ENCODE measurements around the gene MZT1. TPM values are rescaled to one million over a fixed set of nuclear protein-coding genes. Genes with fewer than 3 reads are reported as not detected.
A peak's percentile ranks its signal among the peaks of the same experiment; 100 is the strongest.
"Not testable (repeated sequence)": the region's sequence is repeated elsewhere in the genome, so short reads cannot be mapped to it uniquely, and the experiment has no call there.

The MZT1 gene, protein sequence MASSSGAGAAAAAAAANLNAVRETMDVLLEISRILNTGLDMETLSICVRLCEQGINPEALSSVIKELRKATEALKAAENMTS
- total RNA-seq (2014; rRNA removed; shearing (Covaris generic)): 21.5 and 25.3 TPM in 2 replicates
- 20.4 and 26.1 TPM in 2 replicates for polyA plus RNA-seq (2015; cell fraction: cytosol; rRNA removed)
- 6.1 and 7.8 TPM in 2 replicates for polyA plus RNA-seq (2015; cell fraction: nucleus; rRNA removed)

DNA sequence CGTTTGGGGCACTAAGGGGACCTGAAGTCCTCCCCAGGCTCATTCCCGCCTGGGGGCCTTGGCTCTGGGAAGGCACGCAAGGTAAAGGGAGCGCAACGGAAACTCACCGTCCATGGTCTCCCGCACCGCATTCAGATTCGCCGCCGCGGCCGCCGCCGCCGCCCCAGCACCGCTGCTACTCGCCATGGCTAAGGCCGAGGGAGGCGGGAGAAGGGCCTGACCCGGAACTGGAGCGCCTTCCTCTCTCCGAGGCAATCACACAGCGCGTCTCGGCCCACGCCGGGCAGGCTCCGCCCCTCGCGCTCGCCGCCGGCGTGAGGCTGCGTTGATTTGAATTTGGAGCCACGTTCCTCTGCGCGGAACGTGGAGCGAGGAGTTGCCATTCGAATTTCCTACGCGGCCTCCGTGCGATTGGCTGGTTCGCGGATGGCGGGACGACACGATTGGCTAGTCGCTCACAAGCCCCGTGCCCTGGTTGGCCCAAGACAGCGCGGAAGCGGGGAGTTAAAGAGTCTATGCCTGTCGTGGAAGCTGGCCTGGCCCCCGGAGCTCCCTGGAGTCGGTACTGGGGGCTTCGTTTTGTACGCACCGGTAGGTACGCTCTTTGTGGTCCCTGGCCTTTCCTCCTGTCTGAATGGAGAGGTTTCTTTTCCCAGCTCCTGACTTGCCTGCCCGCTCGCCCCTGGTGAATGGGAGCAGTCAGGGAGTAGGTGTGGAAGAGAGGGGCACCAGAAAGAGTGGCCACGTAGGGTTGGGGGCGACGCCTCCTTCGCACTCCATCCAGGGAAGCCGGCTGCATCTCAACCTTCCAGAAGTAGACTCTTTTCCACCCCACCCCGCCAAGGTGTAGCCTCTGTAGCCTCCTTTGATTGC, at the start of gene MZT1, which contains the start of gene BORA:
Gene MZT1, minus strand, starts transcription at position 213 of the 873 bp plus-strand sequence. Its CDS starts 27 bp downstream, at position 186.
Gene BORA, plus strand, starts transcription at position 507 of the 873 bp plus-strand sequence. CDS start 1,018 bp downstream, outside the sequence.
- DNase-seq (ENCODE audit: low read depth, low spot score): peak; percentile 98
- in situ Hi-C loops (cut with HindIII; ENCODE audit: low pct_unique_long_range_greater_than_20kb, low sequenced_read_pairs): no loop called here

DNA sequence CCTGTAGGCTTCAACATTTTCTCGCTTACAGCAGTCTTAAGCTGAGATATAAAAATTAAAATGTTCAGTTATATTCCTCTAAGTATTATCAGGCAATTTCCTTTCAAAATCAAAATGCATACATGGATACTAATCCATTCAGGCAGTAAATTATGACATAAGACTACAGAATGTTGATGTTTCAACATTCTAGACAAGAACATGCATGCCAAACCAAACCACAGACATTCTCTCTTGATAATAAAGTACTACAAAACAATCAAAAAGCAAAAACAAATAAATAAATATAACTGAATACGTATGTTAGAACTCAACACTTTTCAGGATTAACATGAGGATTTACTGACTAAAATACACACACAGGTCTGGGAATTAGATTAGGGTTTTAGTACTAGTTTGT, 46.6 kb upstream of the MZT1 start:
- DNase-seq (ENCODE audit: low read depth, low spot score): no peak
- in situ Hi-C loops (cut with HindIII; ENCODE audit: low pct_unique_long_range_greater_than_20kb, low sequenced_read_pairs): no loop called here

DNA sequence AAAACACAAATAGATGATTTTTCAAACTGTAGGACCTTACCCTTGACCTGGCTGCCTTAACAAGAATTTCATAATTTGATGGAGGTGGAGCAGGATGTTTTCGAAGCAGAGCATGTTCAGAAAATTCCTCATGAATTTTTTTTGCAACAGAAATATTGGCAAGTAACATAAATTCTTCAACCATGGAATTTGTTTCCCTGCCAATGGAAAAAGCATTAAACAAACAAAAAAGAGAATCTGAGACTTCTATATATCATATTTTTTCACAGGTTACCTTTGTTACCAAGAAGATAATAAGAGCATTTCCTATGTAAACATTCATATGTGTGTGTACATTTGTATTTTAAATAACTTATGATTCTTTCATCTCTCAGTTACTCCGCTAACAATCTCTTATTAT, 36.0 kb upstream of the MZT1 start:
- no peak for DNase-seq (ENCODE audit: low read depth, low spot score)
- in situ Hi-C loops (cut with HindIII; ENCODE audit: low pct_unique_long_range_greater_than_20kb, low sequenced_read_pairs): no loop called here

DNA sequence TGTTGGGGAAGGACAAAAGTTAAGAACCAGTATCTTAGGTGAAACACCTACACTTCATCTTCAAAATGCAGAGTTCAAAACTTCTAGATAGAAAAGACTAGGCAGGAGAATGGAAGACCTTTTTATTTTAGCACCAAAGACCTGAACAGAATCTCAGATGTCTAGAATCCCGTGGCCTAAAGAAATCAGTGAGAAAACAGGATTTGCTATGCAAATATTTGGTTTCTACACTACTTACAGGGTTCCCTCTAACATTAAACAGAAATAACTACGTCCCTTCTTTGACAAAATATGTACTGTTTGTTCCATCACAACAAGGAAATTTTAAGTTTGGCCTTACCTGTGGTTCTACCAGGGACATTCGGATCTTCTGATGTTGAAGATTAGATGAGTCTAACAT, 32.8 kb upstream of the MZT1 start:
- no peak for DNase-seq (ENCODE audit: low read depth, low spot score)
- in situ Hi-C loops (cut with HindIII; ENCODE audit: low pct_unique_long_range_greater_than_20kb, low sequenced_read_pairs): no loop called here

DNA sequence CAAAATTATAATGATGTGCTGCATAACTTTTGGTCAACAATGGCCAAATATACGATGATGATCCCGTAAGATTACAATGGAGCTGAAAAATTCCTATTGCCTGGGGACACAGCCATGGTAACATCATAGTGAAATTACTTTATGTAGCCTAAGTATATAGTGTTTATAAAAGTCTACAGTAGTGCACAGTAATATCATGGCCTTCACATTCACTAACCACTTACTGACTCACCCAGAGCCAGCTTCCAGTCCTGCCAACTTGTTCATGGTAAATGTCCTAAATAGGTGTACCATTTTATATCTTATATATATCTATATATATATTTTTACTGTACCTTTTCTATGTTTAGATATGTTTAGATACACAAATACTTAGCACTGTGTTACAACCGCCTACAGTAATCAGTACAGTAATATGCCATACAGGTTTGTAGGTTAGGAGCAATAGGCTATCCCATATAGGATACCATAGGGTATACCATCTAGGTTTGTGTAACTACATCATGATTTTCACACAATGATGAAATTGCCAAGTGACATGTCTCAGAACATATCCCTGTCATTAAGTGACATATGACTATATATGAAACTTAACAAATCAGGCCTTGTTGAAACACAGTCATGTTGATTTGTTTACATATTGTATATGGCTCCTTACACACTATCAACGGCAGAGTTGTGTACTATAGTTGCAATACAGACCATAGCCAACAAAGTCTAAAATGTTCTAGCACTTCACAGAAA, 30.5 kb upstream of the MZT1 start:
- in situ Hi-C loops (cut with HindIII; ENCODE audit: low pct_unique_long_range_greater_than_20kb, low sequenced_read_pairs): no loop called here
- no peak for DNase-seq (ENCODE audit: low read depth, low spot score)

DNA sequence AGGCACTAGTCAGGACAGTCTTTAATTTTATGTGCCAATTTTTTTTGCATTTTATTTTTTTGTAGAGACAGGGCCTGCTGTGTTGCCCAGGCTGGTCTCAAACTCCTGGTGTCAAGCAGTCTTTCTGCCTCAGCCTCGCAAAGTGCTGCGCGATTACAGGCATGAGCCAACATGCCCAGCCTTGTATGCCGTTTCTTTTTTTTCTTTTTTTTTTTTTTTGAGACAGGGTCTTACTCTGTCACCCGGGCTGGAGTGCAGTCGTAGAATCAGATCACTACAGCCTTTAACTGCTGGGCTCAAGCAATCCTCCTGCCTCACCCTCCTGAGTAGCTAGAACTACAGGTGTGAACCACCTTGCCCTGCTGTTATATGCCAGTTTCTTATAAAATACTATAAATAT, 26.7 kb upstream of the MZT1 start:
- no peak for DNase-seq (ENCODE audit: low read depth, low spot score)
- in situ Hi-C loops (cut with HindIII; ENCODE audit: low pct_unique_long_range_greater_than_20kb, low sequenced_read_pairs): no loop called here

DNA sequence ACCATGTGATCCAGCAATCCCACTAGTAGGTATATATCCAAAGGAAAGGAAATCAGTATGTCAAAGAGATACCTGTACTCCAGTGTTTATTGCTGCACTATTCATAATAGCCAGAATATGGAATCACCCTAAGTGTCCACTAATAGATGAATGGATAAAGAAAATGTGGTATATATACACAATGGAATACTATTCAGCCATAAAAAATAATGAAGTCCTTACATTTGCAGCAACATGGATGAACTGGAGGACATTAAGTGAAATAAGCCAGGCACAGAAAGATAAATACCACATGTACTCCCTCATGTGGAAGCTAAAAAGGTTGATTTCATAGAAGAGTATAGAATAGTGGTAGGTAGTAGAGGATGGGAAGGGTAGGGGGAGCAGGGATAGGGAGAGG, 23.8 kb upstream of the MZT1 start:
- DNase-seq (ENCODE audit: low read depth, low spot score): no peak
- in situ Hi-C loops (cut with HindIII; ENCODE audit: low pct_unique_long_range_greater_than_20kb, low sequenced_read_pairs): no loop called here

DNA sequence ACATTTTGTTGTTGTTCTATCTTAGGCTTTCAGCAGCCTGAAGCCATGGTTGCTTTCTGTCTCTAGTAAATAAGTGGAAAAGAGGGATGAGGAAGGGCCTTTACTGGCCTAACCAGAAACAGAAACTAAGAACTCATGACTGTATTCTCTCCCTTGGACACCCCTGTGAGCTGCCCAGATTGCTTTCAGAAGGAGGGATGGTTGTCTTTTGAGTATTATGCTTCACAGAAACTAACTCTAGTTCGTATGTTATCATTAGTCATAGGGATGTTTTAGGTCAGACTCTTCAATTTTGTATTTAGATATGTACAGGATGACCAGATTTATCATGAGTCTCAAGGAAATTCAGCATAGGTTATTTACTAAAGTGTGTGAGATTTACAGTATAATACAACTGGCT, 17.8 kb upstream of the MZT1 start:
- in situ Hi-C loops (cut with HindIII; ENCODE audit: low pct_unique_long_range_greater_than_20kb, low sequenced_read_pairs): no loop called here
- no peak for DNase-seq (ENCODE audit: low read depth, low spot score)

DNA sequence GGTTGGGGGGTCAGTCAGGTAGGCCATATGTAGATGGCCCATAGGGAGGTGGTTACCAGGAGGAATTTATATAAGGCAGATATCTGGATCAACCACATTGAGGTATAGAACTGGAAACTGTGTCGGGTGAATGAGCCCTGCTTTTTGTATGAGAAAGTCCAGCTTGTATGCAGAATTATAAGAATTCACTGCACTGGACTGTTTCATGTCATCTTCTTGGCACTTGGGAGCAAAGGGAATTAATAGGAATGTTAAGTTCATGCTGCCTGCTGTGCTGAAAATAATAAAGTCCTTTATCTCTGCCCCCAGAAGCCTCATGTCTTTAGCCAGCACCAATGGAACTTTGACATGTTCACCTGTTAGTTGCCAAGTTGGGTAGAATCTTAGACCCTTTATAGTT, 12.6 kb upstream of the MZT1 start:
- in situ Hi-C loops (cut with HindIII; ENCODE audit: low pct_unique_long_range_greater_than_20kb, low sequenced_read_pairs): no loop called here

DNA sequence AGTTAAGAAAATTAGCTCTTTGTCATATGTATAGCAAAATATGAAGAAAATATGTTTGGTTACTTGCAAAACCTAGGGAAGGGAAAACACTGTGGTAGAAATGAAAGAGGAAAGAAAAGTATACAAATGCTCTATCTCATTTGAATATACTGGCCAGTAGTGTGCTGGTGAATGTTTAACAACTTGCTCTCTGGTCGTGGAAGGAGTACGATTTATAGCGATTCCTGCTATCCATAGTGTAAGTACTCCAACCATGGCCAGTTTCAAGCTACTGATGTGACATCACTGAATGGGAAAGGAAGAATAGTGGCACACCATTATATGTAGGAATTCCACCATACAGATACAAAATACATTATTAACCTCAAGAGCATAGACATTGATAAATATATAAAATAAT, 9.6 kb upstream of the MZT1 start:
- in situ Hi-C loops (cut with HindIII; ENCODE audit: low pct_unique_long_range_greater_than_20kb, low sequenced_read_pairs): no loop called here
- no peak for DNase-seq (ENCODE audit: low read depth, low spot score)

More for the DNA sequence above, 12.6 kb upstream of the MZT1 start:
- no peak for DNase-seq (ENCODE audit: low read depth, low spot score)

DNA sequence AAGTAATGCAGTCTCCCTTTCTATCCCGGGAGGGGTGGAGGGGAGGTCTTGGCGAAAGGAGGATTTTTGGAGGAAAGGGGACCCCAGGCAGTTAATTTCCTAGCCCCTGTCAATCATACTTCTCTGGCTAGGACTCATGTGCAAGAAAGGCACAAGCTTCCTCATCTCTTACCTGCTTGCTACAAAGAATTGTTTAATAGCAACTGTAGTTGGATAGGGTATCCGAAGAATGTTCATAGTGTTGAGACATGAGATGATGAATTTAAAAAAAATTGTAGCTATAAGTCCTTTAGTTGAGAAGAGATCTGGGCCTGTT, 819 bp upstream of the MZT1 start:
- no peak for DNase-seq (ENCODE audit: low read depth, low spot score)
- in situ Hi-C loops (cut with HindIII; ENCODE audit: low pct_unique_long_range_greater_than_20kb, low sequenced_read_pairs): no loop called here

DNA sequence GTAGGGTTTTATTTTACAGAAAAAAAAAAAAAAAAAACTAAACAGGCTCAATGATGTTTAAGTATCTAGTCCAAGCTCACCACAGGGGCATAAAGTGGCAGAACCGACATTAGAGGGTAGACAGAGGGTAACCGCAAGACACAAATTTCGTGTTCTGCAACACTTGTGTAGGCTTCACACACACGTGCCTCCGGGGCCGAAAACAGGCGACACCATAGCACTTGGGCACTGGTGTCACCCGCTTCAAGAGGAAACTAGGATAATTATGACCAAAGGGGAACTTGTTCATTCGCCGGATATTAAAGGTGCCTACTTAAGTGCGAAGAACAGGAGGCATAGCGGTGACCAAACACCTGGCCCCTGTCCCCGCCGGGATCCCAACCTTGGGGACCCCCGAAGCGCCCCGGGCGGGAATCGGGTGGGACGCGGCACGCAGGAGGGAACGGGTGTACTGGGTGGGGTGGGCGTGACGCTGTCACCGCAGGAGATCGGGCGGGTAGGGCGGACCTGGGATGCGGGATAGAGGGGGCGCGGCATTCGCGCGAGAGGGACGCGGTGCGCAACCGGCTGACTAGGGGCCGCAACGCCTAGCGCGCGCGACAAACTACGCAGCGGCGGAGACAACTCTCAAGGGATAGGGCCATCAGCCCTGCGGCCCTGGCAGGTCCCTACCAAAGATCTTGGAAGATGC, 558 bp downstream of the MZT1 start:
- in situ Hi-C loops (cut with HindIII; ENCODE audit: low pct_unique_long_range_greater_than_20kb, low sequenced_read_pairs): no loop called here

DNA sequence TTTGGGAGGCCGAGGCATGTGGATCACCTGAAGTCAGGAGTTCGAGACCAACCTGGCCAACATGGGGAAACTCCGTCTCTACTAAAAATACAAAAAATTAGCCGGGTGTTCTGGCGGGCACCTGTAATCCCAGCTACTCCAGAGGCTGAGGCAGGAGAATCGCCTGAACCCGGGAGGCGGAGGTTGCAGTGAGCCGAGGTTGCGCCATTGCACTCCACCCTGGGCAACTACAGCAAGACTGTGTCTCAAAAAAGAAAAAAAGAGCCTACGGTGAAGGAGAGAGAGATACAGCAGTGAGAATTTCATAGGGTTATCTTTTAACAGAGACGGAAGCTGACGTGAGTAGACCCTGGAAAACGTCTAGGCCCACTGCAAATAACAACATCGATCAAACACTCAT, 1.2 kb downstream of the MZT1 start:
- DNase-seq (ENCODE audit: low read depth, low spot score); in situ Hi-C loops (cut with HindIII; ENCODE audit: low pct_unique_long_range_greater_than_20kb, low sequenced_read_pairs): not testable (repeated sequence)

More for the DNA sequence above, 558 bp downstream of the MZT1 start:
- DNase-seq (ENCODE audit: low read depth, low spot score): peak; percentile 28

DNA sequence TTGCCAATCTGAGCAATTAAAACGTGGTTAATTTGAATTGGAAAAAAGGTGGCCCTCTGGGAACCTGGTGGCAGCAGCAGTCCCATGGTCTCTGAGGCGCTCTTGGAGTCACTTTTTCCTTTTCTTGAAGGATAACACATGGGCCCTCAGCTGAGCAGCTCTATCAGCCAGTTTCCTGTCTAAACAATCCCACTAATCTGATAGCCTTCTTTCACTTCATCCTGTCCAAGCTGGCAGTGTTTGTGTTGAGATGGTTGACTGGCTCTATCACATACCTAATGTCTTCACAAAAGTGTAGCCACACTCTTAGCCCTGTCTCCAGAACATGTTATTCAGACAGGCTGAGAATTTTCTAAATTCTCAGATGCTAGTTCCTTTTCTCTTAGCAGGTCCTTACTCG, 10.7 kb downstream of the MZT1 start:
- no peak for DNase-seq (ENCODE audit: low read depth, low spot score)
- in situ Hi-C loops (cut with HindIII; ENCODE audit: low pct_unique_long_range_greater_than_20kb, low sequenced_read_pairs): no loop called here

DNA sequence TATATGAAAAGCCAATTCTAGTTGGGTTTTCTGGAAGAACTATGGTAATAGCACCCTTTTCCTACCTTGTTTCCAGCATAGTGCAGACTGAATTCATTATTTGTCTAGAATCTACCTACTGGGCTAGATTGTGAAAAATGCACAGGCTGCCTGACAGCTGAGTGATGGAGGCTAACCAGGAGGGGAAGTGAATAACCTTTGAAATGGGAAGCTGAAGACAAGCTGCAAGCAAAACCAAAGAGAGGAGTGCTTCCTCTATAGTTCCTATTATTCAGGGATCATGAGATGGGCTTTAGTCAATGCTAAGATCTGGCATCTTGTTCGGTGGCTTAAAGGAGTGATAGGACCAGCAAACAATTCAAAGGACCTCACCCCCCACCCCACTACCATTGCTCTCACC, 26.9 kb downstream of the MZT1 start:
- no peak for DNase-seq (ENCODE audit: low read depth, low spot score)
- in situ Hi-C loops (cut with HindIII; ENCODE audit: low pct_unique_long_range_greater_than_20kb, low sequenced_read_pairs): no loop called here

DNA sequence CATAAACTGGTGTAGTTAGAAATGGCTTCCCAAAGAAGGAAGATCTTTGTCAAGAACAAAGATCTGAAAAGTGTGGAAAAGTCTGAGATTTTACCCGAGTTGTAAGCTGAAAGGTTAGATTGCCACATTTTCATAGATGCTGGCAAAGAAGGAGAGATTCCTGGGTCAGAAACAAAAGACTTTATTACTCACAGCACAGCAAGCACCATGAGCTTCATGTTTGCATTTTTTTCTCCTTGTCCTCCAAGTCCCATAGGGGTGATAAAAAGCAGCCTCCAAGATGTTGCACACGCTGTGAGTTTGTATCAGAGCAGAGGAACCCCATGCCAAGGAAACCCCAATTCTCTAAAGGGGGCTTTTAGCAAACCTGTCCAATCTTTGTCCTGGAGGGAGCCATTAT, 29.3 kb downstream of the MZT1 start:
- in situ Hi-C loops (cut with HindIII; ENCODE audit: low pct_unique_long_range_greater_than_20kb, low sequenced_read_pairs): no loop called here

DNA sequence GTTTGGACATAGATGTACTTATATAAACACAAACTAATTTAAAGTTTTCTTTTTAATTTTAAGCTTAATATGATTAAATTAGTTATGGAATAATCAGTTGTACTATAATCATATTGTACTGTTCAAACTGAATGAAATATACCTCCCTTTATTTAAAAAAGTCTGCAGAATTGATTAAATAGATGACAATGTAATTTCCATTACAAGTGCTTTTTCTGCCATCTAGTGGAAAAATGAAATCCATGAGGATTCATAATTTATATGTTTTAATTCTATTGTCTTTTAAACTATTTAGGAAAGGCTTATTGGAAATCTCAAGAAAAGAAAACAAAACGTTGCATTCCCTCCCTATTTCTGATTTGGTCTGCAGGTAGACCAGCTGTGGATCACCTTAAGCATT, 30.9 kb downstream of the MZT1 start:
- DNase-seq (ENCODE audit: low read depth, low spot score): peak; percentile 47
- in situ Hi-C loops (cut with HindIII; ENCODE audit: low pct_unique_long_range_greater_than_20kb, low sequenced_read_pairs): no loop called here

More for the DNA sequence above, 29.3 kb downstream of the MZT1 start:
- no peak for DNase-seq (ENCODE audit: low read depth, low spot score)

DNA sequence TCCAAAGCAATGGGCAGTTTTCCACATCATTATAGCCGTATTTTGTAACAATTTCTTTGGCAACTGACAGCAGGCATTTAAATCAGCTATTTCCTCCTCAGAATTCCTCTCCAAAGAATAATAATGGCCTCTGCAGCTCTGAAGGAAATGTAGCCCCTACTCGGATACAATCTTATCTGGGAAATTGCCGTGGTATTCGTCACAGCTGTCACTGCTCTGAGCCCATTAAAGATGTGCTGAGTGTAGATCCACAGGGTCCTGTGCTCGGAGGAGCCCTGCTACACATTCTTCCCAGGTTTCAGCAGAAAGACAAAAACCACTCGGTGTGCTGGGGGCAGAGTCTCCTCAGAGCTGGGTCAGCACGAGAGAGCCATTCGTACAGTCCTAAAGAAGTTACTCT, 33.1 kb downstream of the MZT1 start:
- no peak for DNase-seq (ENCODE audit: low read depth, low spot score)
- in situ Hi-C loops (cut with HindIII; ENCODE audit: low pct_unique_long_range_greater_than_20kb, low sequenced_read_pairs): no loop called here

Measured in SK-MEL-5 (cell line).